ENCODE measurements around the gene MARCKSL1.

DNA sequence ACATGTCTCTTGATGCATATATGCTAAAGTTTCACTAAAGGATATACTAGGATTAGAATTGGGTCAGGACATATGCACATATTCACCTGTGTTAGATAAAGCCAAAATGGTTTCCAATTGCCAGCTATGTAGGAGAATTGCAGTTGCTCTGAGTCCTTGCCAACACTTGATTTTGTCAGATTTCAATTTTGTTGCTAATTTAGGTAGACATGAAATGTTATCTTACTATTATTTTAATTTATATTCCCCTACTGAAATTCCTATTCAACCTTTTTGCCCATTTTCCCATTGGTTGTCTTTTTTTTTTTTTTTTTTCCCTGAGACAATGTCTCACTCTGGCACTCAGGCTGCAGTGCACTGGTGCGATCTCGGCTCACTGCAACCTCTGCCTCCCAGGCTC, 30.7 kb downstream of the MARCKSL1 start:
- TF ChIP-seq, protein P1, sequence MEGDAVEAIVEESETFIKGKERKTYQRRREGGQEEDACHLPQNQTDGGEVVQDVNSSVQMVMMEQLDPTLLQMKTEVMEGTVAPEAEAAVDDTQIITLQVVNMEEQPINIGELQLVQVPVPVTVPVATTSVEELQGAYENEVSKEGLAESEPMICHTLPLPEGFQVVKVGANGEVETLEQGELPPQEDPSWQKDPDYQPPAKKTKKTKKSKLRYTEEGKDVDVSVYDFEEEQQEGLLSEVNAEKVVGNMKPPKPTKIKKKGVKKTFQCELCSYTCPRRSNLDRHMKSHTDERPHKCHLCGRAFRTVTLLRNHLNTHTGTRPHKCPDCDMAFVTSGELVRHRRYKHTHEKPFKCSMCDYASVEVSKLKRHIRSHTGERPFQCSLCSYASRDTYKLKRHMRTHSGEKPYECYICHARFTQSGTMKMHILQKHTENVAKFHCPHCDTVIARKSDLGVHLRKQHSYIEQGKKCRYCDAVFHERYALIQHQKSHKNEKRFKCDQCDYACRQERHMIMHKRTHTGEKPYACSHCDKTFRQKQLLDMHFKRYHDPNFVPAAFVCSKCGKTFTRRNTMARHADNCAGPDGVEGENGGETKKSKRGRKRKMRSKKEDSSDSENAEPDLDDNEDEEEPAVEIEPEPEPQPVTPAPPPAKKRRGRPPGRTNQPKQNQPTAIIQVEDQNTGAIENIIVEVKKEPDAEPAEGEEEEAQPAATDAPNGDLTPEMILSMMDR (IDR thresholded peaks at IDR 0.05): no peak
- TF ChIP-seq POLR2A (IDR thresholded peaks at IDR 0.05): no peak
